Neural cell (in vitro differentiated cells): ENCODE results near the gene PFN3.

Source experiments
- CTCF ChIP-seq: fragments of 450-650 bp; IDR thresholded peaks from 2 replicates; pipeline ENCODE4 v1.5.1; 2014; ENCODE audit warnings: antibody characterized with exemption, mild to moderate bottlenecking, moderate library complexity; ENCODE audit not compliant: poor library complexity, severe bottlenecking
- EP300 ChIP-seq: fragments of 450-650 bp; conservative IDR thresholded peaks from 2 replicates; pipeline ENCODE4 v1.6.1; 2014; ENCODE audit warnings: antibody characterized with exemption, mild to moderate bottlenecking, moderate library complexity; ENCODE audit not compliant: poor library complexity, severe bottlenecking
- EZH2 ChIP-seq: fragments of 200-600, 300-800 bp; shearing (Covaris generic), sonication (generic); IDR thresholded peaks from 2 replicates; pipeline ENCODE4 v1.6.1; 2014; ENCODE audit warnings: antibody characterized with exemption, low read length, borderline replicate concordance, mild to moderate bottlenecking; ENCODE audit not compliant: insufficient read depth, poor library complexity, severe bottlenecking
- MXI1 ChIP-seq: fragments of 450-650 bp; conservative IDR thresholded peaks from 2 replicates; pipeline ENCODE4 v1.6.1; 2014; ENCODE audit warnings: antibody characterized with exemption, mild to moderate bottlenecking; ENCODE audit not compliant: poor library complexity, severe bottlenecking
- POLR2AphosphoS5 ChIP-seq: IDR thresholded peaks from 2 replicates; pipeline ENCODE4 v1.6.1; 2012
- RAD21 ChIP-seq: fragments of 450-650 bp; conservative IDR thresholded peaks from 2 replicates; pipeline ENCODE4 v1.6.1; 2014; ENCODE audit warnings: antibody characterized with exemption, mild to moderate bottlenecking, moderate library complexity
- REST ChIP-seq: IDR thresholded peaks from 2 replicates; pipeline ENCODE4 v1.6.1; 2012; ENCODE audit warnings: borderline replicate concordance
- SMC3 ChIP-seq: fragments of 450-650 bp; conservative IDR thresholded peaks from 2 replicates; pipeline ENCODE4 v1.6.1; 2014; ENCODE audit warnings: antibody characterized with exemption, mild to moderate bottlenecking, moderate library complexity; ENCODE audit not compliant: poor library complexity
- TAF1 ChIP-seq: IDR thresholded peaks from 2 replicates; pipeline ENCODE4 v1.6.1; 2012; ENCODE audit warnings: low read depth

GRCh38 chr5:177388521-177389052 is 11.9 kb downstream of the PFN3 start:
- TF ChIP-seq CTCF (no peak), RAD21 (no peak), REST (no peak), SMC3 (no peak), POLR2AphosphoS5 (no peak), EP300 (no peak), EZH2 (no peak), TAF1 (no peak), MXI1 (no peak)
